CD4-positive, alpha-beta T cell treated with Interleukin-15 for 1 hour (primary cell): ENCODE data around the gene RIMS3.

Experiments used
- DNase-seq: peaks from one replicate; pipeline ENCODE4 v3.0.0-alpha.2; 2020

Gene RIMS3

DNA sequence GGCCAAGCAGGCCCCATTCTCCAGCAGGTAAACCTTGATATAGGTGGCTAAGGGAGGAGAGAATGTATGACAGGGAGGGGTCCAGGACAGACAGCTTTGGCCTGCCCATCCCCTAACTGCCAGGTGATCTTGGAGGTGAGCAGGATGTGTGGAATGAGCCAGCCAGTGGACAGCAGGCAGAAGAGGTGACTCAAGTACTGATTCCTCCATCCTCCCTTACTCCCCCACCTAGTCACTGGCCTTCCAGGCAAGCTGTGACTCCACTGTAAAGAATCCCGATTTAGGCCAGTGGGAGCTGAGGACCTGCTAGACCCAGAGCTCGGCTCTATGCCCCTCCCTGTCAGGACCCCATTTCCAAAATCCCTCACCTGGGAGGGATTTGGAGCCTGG lies 36.6 kb downstream of the RIMS3 start:
- DNase-seq = no peak

GRCh38 chr1:40627987-40628902 lies 37.2 kb downstream of the RIMS3 start:
- DNase-seq = no peak

- no peak for DNase-seq
Measured at GRCh38 chr1:40626383-40626770, 39.1 kb downstream of the RIMS3 start.

- no peak for DNase-seq
Measured at GRCh38 chr1:40625476-40626382, 39.8 kb downstream of the RIMS3 start.

DNA sequence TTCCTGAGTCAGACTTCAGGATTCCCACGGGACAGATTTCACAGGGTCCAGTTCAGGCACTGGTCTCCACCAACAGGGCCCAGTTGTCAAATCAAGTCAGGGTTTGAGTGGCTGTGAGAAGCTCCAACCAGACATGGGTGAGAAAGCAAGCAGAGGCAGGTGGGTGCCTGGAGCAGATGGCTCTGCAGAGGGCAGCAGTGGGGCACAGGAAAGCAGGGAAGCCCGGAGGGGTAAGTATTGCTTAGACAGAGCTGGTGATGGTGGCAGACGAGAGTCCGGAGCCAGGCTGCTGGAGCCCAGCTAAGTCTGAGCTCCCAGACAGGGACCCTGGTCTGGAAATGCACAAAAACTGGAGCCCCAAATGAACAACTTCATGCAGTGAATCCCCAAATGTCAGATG lies 40.4 kb downstream of the RIMS3 start:
- DNase-seq = peak; percentile 26

GRCh38 chr1:40622936-40623629 lies 42.4 kb downstream of the RIMS3 start:
- no peak for DNase-seq

DNA sequence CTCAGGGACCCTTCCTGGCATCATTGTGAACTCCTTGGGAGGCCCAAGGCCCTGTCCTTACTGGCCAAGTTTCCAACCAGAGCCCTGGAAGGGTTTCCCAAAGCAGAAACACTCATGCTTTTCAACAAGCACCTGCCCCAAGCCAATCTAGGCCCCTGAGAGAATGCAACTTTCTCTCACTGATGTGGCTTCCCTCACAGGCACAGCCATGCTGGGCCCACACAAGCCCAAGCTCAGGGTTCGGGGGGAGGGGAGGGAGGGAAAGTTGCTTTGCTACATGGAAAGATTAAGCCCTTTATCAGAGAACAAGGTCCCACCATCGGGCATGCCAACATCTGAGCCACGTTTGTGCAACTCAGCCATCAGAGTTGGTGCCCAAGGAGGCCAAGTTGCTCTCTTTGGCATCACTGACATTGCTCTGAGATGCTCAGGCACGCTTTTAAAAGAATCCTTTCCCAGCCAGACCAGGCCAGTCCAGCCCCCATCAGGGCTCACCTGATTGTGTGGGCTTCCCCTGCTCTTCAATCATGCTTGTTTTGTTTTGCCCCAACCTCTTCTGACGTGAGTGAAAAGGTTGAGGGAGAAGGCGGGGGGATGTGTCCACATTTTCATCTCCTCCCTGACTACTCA lies 43.5 kb downstream of the RIMS3 start:
- DNase-seq = no peak

GRCh38 chr1:40620586-40621210 lies 44.8 kb downstream of the RIMS3 start:
- DNase-seq = no peak

- DNase-seq = no peak
Measured at GRCh38 chr1:40620150-40620549, 45.3 kb downstream of the RIMS3 start.

GRCh38 chr1:40618108-40618507 lies 47.4 kb downstream of the RIMS3 start:
- DNase-seq = no peak

DNA sequence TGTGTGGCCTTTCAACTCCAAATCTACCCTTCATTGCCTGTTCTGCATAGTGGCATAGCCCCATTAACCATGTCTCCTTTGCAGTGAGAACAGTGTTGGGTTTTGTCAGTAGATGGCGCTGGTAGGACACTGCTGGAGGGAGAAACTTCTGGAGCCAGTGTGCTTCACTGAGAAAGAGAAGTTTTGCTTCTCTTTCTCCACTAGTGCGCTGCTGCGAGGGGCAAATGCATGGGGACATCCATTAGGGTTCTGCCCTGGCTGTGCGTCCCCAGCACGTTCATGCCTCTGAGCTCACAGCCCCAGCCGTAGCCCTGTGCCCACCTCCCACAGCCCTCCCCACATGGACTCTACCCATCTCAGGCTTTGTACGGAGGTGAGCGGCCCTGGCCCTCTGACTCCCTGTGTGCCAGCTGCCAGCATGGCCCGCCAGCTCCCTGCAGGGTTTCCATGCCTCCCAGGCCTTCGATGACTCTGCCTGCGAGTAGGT lies 53.1 kb downstream of the RIMS3 start:
- peak; percentile 67 for DNase-seq

- no peak for DNase-seq
Measured at GRCh38 chr1:40610156-40610555, 55.3 kb downstream of the RIMS3 start.

DNA sequence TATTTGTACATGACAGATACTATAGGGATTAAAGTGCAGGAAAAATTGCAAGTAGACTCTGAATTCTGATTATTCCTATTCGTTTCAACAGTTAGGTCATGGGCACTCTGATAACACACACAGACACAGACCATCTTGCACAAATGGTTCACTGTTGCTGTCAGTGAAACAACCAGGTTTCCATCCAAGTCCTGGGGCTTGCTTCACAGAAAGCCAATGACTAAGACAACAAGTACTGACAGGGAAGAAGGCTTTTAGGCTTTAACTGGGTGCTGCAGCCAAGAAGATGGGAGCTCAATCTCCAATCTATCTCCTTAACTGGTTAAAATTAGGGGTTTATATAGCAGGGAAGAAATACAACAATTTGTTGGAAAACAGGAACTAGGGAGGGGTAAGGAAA lies 57.6 kb downstream of the RIMS3 start:
- DNase-seq = no peak

DNA sequence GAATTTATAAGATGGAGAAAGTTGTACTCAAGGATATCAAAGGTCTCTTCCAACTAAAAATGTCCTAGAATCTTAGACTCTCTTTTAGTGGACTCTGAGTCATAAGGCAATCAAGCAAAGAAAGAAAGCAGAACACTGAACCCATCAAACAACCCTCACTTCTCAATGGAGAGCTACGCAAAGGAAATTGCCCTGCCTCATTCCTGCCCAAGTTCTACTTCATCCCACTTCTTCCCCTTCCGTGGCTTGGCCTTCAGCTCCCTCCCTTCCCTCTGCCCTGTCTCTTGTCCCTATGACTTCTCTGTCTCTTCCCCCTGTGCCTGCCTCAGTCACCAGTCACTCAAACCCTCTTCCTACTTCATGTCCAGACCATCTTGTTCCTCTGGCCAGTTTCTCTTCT lies 58.5 kb downstream of the RIMS3 start:
- DNase-seq = no peak

DNA sequence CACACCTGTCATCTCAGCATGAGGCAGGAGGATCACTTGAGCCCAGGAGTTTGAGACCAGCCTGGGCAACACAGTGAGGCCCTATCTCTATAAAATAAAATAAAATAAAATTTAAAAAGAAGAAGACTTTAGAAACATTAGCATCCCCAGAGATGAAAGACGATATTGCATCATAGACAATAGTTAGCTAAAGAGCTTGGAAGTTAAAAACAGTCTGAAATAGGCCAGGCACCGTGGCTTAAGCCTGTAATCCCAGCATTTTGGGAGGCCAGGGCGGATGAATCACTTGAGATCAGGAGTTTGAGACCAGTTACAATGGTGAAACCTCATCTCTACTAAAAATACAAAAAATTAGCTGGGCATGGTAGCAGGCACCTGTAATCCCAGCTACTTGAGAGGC lies 59.3 kb downstream of the RIMS3 start:
- no peak for DNase-seq

DNA sequence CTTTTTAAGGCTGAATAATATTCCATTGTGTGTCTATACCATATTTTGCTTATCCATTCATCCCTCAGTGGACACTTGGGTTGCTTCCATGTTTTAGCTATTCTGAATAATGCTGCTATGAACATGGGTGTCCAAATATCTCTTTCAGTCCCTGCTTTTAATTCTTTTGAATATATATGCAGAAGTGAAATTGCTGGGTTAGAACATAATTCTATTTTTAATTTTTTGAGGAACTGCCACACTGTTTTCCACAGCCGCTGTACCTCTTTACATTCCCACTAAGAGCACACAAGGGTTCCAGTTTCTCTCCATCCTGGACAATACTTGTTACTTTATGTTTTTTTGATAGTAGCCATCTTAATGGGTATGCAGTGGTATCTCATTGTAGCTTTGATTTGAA lies 65.6 kb downstream of the RIMS3 start:
- no peak for DNase-seq

DNA sequence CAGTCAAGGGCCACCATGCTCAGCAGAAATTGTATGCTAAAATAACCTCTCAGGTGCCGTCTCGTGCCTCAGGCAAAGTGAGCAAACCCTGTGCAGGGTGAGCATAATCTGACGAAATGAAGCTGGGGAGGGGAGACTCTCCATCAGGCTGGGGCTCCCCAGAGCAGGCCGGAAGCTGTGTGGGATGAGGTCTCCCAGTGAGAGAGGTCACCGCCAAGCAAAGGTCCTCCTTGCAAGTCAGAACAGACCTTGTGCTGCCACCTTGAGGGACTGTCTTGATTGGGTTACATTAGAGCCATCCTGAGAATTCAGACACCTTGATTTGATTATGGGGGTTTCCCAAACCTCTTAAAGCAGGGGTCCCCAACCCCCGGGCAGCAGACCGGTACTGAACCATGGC lies 69.9 kb downstream of the RIMS3 start:
- no peak for DNase-seq

DNA sequence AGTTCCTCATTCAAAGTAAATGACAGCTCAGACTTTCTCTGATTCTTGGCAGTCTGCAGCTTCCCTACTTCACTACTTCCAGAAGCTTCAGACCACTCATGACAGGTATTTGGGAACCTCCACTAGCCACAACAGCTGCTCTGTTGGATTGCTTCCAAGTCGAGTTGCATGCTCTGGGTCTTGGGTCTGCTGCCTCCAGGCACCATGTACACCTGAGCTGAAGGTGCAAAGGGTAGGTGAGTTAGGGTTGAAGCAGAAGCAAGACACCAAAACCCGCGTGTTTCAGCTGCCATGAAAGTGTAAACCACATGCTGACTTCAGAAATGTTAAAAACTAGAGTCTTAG lies 71.3 kb downstream of the RIMS3 start:
- DNase-seq = no peak

DNA sequence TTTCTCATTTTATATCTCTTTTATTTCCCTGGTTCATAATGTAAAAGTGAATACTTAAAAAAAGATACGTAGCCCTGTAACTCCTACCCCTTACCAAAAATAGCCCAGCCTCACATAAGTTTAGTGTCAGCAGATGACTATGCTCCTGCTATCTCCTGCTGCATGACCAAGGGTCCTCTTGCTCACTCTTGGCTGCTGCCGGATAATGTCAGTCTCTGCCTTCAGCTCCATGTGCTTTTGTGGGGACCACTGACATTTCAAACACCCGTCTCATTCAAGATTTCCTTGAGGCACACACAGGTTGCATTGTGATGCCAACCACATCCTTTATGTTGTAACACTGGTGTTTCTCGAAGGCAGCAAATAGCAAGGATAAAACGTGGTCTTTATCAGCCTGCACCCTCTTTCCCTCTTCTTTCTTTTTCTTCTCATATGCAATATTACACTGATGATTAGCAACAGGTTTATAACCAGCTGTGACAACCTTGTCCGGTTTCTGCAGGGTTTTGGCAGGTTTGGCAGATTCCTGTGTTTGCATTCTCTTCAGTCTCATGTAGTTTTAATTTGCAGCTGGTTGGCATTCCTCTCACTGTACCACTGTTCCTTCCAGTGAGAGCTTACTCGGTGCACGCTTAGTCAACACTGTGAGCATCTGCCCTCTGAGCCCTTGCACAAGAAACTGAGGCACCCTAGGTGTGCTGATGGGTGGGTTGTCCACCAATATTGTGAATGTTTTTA lies 71.9 kb downstream of the RIMS3 start:
- no peak for DNase-seq

DNA sequence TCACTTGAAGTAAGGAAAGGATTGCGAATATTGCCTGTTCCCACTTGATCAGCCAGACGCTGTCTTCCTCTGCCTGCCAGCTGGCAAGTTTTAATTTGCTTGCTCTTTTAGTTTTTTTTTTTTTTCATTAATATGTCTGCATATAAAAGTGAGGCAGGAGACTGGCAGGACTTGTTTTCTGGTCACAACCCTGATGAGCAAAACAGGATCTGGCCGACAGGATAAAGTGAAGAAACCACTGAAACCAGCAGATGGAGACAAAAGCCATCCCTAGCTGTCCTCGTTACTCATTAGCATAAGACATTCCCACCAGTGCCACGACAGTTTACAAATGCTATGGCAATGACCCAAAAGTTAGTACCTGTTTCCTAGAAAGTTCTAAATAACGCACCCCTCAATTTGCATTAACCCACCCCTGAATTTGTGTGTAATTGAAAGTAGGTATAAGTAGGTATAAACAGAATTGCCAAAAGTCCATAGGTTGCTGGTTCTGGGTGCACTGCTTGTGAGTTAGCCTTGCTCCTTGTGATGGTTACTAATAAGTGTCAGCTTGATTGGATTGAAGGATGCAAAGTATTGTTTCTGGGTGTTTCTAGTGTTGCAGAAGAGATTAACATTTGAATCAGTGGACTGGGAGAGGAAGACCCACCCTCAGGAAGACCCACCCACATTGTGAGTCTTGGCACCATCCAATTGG lies 73.2 kb downstream of the RIMS3 start:
- no peak for DNase-seq

DNA sequence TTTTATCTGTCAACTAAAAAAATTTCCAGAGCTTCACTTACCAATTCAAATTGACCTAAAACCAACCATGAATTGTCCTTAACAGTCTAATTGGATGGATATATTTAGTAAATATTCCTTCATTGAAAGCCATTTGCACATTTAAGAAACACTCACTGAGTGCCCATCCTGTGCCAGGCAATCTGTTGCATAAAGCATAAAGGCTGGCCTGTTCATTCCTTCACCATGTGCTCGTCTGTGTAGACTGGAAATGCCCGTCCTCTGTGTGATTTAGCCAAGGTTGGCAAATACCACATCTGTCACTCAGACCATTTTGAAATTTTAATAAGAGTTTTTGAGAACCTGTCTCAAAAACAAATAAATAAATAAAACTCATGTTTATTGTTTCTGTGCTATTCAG lies 76.9 kb downstream of the RIMS3 start:
- DNase-seq = no peak
